Spleen (tissue), 7 donors: ENCODE data around the gene PDGFA.

Experiments
- POLR2A ChIP-seq, 3 donors: fragments of 450-650 bp; IDR thresholded peaks; one replicate each; pipeline ENCODE4 v1.5.1; 2017; ENCODE audit warnings: antibody characterized with exemption in 3 of 3, mild to moderate bottlenecking in 1 of 3
- POLR2AphosphoS5 ChIP-seq, 3 donors: sonication (generic); formaldehyde crosslinking; IDR thresholded peaks; one replicate each; pipeline ENCODE4 v1.5.1; 2017; ENCODE audit warnings: antibody characterized with exemption in 3 of 3
- TF ChIP-seq, protein P1 (sequence below), 11 experiments: fragments of 200-600 bp in 7 of 11; fragments of 450-650 bp in 4 of 11; sonication (generic) in 4 of 11; IDR thresholded peaks in 8 of 11; conservative IDR thresholded peaks in 3 of 11; 1 replicate in 7 of 11; 2 replicates in 4 of 11; pipeline versions ENCODE4 v1.4.0 to v1.8.0; 2016 to 2021; ENCODE audit warnings: antibody characterized with exemption in 11 of 11, inconsistent platforms in 4 of 11, mild to moderate bottlenecking in 1 of 11
- donor health status: DM: no; HTN: no; CAD: no; lungs with moderate emphysema.
- donor health status: DM: no; HTN: no; CAD: no.
- donor health status: DM: no; HTN: no; CAD: no.

DNA sequence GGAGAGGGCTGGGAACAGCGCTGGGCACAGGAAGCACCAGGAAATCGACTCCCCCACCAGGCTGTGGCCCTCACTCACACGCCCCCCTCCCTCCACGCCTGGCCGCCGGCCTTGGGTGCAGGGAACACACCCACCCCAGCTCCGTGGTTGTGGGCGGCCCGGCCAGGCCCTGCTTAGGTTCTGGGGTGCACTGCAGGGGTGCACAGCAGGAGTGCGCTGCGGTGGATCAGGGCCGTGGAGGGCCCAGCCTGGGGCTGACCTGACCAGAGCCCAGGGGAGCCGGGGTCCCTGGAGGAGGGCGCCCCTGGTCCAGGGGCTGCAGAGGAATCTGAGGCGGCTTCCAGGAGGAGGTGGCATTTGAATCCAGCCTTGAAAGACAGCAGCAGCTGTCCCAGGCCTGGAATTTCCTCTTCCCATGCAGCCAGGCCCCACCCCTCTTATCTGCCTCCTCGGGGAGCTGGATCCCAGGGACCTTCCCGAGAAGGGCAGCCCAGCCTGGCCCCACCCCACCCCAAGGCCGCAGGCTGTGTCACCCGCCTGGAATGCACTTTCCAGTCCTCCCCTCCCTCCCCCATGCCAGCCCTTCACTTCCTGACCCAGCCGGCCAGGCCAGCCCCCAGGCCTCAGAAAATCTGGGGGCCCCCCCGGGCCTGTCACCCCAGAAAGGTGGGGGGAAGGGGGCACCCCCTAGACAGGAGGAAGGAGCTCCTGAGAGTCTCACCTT lies 18.4 kb upstream of the PDGFA start:
- TF ChIP-seq, protein P1, sequence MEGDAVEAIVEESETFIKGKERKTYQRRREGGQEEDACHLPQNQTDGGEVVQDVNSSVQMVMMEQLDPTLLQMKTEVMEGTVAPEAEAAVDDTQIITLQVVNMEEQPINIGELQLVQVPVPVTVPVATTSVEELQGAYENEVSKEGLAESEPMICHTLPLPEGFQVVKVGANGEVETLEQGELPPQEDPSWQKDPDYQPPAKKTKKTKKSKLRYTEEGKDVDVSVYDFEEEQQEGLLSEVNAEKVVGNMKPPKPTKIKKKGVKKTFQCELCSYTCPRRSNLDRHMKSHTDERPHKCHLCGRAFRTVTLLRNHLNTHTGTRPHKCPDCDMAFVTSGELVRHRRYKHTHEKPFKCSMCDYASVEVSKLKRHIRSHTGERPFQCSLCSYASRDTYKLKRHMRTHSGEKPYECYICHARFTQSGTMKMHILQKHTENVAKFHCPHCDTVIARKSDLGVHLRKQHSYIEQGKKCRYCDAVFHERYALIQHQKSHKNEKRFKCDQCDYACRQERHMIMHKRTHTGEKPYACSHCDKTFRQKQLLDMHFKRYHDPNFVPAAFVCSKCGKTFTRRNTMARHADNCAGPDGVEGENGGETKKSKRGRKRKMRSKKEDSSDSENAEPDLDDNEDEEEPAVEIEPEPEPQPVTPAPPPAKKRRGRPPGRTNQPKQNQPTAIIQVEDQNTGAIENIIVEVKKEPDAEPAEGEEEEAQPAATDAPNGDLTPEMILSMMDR (IDR thresholded peaks at IDR 0.05 in 8 of 11, conservative IDR thresholded peaks at IDR 0.05 in 3 of 11) = no peak
- peak; percentile 61 to 76 (median 68) for TF ChIP-seq POLR2AphosphoS5 (IDR thresholded peaks at IDR 0.05)
- TF ChIP-seq POLR2A (IDR thresholded peaks at IDR 0.05) = no peak
